GM12874 (cell line): ENCODE measurements around the gene MYCBP.

Source experiments
- TF ChIP-seq, protein P1 (sequence below): IDR thresholded peaks from 2 replicates; pipeline ENCODE4 v1.5.1; 2011; ENCODE audit warnings: low read depth, mild to moderate bottlenecking, control low read depth, low read length, moderate library complexity; ENCODE audit not compliant: insufficient read depth

MYCBP gene

GRCh38 chr1:38905985-38906384 is 32.8 kb upstream of the MYCBP start:
- TF ChIP-seq, protein P1, sequence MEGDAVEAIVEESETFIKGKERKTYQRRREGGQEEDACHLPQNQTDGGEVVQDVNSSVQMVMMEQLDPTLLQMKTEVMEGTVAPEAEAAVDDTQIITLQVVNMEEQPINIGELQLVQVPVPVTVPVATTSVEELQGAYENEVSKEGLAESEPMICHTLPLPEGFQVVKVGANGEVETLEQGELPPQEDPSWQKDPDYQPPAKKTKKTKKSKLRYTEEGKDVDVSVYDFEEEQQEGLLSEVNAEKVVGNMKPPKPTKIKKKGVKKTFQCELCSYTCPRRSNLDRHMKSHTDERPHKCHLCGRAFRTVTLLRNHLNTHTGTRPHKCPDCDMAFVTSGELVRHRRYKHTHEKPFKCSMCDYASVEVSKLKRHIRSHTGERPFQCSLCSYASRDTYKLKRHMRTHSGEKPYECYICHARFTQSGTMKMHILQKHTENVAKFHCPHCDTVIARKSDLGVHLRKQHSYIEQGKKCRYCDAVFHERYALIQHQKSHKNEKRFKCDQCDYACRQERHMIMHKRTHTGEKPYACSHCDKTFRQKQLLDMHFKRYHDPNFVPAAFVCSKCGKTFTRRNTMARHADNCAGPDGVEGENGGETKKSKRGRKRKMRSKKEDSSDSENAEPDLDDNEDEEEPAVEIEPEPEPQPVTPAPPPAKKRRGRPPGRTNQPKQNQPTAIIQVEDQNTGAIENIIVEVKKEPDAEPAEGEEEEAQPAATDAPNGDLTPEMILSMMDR: no peak

DNA sequence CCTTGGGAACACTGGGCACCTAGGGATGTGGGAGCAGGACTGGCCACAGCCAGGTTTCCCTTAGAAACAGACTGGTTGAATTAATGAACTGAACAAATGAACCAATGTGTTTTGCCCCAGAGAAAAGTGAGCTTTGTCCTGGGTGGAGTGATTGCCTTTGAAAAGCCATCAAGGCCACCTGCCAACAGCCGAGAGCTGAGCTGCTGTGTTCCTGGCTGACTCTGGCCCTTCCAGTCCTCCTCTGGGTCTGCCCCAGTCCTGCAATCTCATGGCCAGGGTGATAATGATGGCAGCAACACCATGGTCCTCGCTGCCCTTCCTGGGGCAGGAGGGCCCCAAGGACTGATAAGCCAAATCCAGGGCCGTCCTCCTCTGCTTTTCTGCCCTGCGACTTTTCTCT is 26.4 kb upstream of the MYCBP start:
- TF ChIP-seq, protein P1: no peak

DNA sequence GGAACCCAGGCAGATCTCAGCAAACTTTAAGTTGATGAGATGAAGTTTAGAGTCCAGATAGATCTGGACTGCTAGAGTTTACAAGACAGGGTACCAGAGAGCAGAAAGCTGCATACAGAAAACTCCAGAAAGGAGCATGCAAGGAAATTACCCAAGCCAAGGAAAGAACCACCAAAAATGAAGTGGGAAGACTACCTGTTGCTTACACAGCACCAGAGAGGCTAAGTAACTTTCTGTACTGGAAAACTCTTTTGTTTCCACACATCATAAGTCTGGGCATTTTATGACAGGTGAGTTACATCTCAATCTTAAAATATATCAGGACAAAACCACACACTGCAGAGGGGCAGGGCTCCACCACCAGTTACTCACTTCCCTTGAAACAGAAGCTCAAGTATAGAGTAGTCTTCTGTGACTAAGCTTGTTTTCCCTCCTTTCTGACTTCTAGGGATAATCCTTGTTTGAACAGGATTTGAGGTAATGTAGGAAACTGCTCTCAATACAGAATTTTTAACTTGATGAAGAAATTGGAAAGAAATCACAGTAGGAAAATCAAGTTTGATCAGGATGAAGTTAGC is 25.6 kb upstream of the MYCBP start:
- TF ChIP-seq, protein P1: no peak

- TF ChIP-seq, protein P1: no peak
These were observed 23.0 kb upstream of the MYCBP start for GRCh38 chr1:38896169-38896568.

DNA sequence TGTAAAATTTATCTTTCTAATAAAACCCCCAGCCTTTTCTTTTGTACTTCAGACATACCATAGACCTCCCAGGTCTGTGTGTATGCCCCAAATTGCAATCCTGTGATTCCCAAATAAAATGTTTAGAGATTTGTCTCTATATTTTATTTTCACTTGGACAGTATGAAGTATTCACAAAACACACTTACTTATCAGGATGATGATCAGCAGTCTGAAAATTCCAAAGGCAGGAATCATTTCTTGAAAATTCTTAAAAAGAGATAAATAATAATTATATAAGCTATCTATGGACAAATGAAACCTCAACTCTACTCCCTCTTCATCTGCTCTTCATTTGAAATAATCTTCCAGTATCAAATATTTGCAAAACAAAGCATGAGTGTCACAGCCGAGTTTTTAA is 19.8 kb upstream of the MYCBP start:
- TF ChIP-seq, protein P1: no peak

GRCh38 chr1:38891753-38892152 is 18.6 kb upstream of the MYCBP start:
- TF ChIP-seq, protein P1: peak; percentile 11; the same call in 1 of the 2 replicates

- TF ChIP-seq, protein P1: no peak
These were observed 16.4 kb upstream of the MYCBP start for GRCh38 chr1:38889589-38889988.
